ENCODE measurements around the gene MAD1L1.
"Not testable (repeated sequence)": the region's sequence is repeated elsewhere in the genome, so short reads cannot be mapped to it uniquely, and the experiment has no call there.

MAD1L1 gene

DNA sequence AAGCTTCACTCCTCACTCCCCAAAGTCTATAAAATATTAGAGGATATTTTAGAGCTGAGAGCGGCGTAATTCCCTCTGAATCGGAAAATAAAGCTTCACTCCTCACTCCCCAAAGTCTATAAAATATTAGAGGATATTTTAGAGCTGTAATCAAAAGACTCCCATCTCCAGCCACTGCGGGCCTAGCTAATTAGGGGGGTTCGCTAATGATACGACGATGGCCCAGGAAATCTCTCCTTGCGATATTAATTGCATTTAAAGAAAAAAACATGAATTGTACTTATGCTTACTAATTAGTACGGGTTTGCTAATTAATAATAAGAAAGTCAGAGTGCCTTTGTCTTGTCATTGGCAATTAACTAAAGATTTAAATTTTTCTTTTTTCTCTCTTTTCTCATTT is 235.9 kb downstream of the MAD1L1 start:
- no peak overlapping the region for H3K4me2 ChIP-seq (ENCODE audit: low read length)
- no peak overlapping the region for H3K27ac ChIP-seq (ENCODE audit: low read depth, low read length)
- no peaks in the 10 kb centered on the region for H3K36me3 ChIP-seq (ENCODE audit: control insufficient read depth, low read length)
- no peaks in the 10 kb centered on the region for H4K20me1 ChIP-seq (ENCODE audit: control insufficient read depth, insufficient read depth, low read depth, low read length)
- no peak overlapping the region for H3K4me3 ChIP-seq (ENCODE audit: low read length)
- H3K4me1 ChIP-seq (ENCODE audit: control insufficient read depth, low read length): peaks cover 4% of the 10 kb centered on the region; the same call in 1 of the 2 replicates
- H3K79me2 ChIP-seq (ENCODE audit: control insufficient read depth, low read length): no peaks in the 10 kb centered on the region
- no peaks in the 10 kb centered on the region for H3F3A ChIP-seq (ENCODE audit: control insufficient read depth, insufficient read depth)
- H3K27me3 ChIP-seq (ENCODE audit: control insufficient read depth, low read length): no peaks in the 10 kb centered on the region
- no peaks in the 10 kb centered on the region for H3K9me3 ChIP-seq (ENCODE audit: control insufficient read depth, insufficient read depth, low read length)
- TF ChIP-seq, protein P1, sequence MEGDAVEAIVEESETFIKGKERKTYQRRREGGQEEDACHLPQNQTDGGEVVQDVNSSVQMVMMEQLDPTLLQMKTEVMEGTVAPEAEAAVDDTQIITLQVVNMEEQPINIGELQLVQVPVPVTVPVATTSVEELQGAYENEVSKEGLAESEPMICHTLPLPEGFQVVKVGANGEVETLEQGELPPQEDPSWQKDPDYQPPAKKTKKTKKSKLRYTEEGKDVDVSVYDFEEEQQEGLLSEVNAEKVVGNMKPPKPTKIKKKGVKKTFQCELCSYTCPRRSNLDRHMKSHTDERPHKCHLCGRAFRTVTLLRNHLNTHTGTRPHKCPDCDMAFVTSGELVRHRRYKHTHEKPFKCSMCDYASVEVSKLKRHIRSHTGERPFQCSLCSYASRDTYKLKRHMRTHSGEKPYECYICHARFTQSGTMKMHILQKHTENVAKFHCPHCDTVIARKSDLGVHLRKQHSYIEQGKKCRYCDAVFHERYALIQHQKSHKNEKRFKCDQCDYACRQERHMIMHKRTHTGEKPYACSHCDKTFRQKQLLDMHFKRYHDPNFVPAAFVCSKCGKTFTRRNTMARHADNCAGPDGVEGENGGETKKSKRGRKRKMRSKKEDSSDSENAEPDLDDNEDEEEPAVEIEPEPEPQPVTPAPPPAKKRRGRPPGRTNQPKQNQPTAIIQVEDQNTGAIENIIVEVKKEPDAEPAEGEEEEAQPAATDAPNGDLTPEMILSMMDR (IDR thresholded peaks at IDR 0.05; ENCODE audit: low read depth, low read length, poor library complexity, severe bottlenecking): no peak
- TF ChIP-seq EZH2phosphoT487 (IDR thresholded peaks at IDR 0.05; ENCODE audit: borderline replicate concordance, low read length): no peak
- H3K9me2 ChIP-seq (replicated peaks; ENCODE audit: control insufficient read depth, low read length): no peaks in the 10 kb centered on the region

DNA sequence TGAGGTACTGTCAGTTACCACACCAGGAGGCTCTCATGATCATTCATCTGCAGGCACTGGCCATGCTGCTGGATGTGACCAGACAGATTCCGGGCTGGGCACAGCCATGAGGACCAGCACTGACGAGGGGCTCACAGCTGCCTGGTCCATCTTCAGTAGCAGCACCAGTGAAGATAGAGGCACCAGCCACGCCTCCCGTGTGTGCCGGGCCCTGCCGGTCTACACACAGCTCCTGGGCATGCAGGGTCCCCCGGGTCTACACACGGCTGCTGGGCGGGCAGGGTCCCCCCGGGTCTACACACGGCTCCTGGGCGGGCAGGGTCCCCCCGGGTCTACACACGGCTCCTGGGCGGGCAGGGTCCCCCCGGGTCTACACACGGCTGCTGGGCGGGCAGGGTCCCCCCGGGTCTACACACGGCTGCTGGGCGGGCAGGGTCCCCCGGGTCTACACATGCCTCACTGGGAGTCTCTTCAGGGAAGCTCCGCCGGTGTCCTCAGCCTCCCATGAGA is 236.8 kb downstream of the MAD1L1 start:
- not testable (repeated sequence) for H3K4me1 ChIP-seq (ENCODE audit: control insufficient read depth, low read length); H4K20me1 ChIP-seq (ENCODE audit: control insufficient read depth, insufficient read depth, low read depth, low read length); H3F3A ChIP-seq (ENCODE audit: control insufficient read depth, insufficient read depth); H3K27ac ChIP-seq (ENCODE audit: low read depth, low read length); H3K9me3 ChIP-seq (ENCODE audit: control insufficient read depth, insufficient read depth, low read length); H3K36me3 ChIP-seq (ENCODE audit: control insufficient read depth, low read length); H3K9me2 ChIP-seq (replicated peaks; ENCODE audit: control insufficient read depth, low read length); H3K79me2 ChIP-seq (ENCODE audit: control insufficient read depth, low read length); H3K4me2 ChIP-seq (ENCODE audit: low read length); H3K27me3 ChIP-seq (ENCODE audit: control insufficient read depth, low read length); H3K4me3 ChIP-seq (ENCODE audit: low read length)

DNA sequence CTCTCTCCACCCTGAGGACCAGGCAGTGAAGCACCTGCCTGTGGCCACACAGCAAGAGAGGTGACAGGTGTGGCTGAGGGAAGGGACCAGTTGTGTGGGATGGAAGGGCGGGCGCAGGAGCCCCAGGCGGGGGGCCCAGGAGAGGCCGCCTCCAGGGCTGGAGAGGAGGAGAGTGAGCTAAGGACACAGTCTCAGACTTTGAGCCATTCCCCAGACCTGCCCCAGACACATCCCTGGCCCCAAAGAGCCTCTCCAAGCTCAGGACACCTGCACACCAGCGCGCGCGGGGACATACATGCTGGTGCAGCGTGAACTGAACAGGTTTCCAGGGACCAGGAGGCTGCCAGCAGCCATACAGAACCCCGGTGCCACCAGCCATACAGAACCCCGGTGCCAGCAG is 237.3 kb downstream of the MAD1L1 start:
- H3K36me3 ChIP-seq (ENCODE audit: control insufficient read depth, low read length): no peaks in the 10 kb centered on the region
- H3K27ac ChIP-seq (ENCODE audit: low read depth, low read length): no peak overlapping the region
- no peak overlapping the region for H3K4me3 ChIP-seq (ENCODE audit: low read length)
- H4K20me1 ChIP-seq (ENCODE audit: control insufficient read depth, insufficient read depth, low read depth, low read length): no peaks in the 10 kb centered on the region
- H3K27me3 ChIP-seq (ENCODE audit: control insufficient read depth, low read length): no peaks in the 10 kb centered on the region
- H3K79me2 ChIP-seq (ENCODE audit: control insufficient read depth, low read length): no peaks in the 10 kb centered on the region
- no peaks in the 10 kb centered on the region for H3F3A ChIP-seq (ENCODE audit: control insufficient read depth, insufficient read depth)
- no peak for TF ChIP-seq EZH2phosphoT487 (IDR thresholded peaks at IDR 0.05; ENCODE audit: borderline replicate concordance, low read length)
- TF ChIP-seq, protein P1 (IDR thresholded peaks at IDR 0.05; ENCODE audit: low read depth, low read length, poor library complexity, severe bottlenecking): no peak
- peaks cover 4% of the 10 kb centered on the region; the same call in 1 of the 2 replicates for H3K4me1 ChIP-seq (ENCODE audit: control insufficient read depth, low read length)
- no peaks in the 10 kb centered on the region for H3K9me2 ChIP-seq (replicated peaks; ENCODE audit: control insufficient read depth, low read length)
- H3K9me3 ChIP-seq (ENCODE audit: control insufficient read depth, insufficient read depth, low read length): no peaks in the 10 kb centered on the region
- no peak overlapping the region for H3K4me2 ChIP-seq (ENCODE audit: low read length)

DNA sequence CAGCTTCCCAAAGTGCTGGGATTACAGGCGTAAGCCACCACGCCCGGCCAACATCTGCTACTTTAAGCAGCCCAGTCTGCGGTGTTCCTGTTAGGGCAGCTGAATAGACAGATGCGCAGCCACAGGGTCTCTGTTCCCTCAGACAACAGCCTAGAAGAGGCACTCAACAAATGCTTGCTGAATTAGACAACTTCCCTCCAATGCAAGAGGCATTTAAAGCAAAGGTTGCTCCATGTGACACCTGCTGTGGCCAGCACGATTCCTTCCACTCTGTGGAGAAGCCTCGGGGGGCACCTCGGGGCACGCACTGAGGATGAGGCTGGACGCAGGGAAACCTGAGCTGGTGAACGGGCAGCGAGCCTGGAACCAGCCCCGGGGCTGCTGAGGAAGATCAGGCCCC is 237.8 kb downstream of the MAD1L1 start:
- Histone ChIP-seq H3K36me3 (ENCODE audit: control insufficient read depth, low read length) (no peaks in the 10 kb centered on the region), H3K27me3 (ENCODE audit: control insufficient read depth, low read length) (no peaks in the 10 kb centered on the region), H3K4me1 (ENCODE audit: control insufficient read depth, low read length) (peaks cover 4% of the 10 kb centered on the region; the same call in 1 of the 2 replicates), H4K20me1 (ENCODE audit: control insufficient read depth, insufficient read depth, low read depth, low read length) (no peaks in the 10 kb centered on the region), H3K9me2 (replicated peaks; ENCODE audit: control insufficient read depth, low read length) (no peaks in the 10 kb centered on the region), H3K4me2 (ENCODE audit: low read length) (no peak overlapping the region), H3K4me3 (ENCODE audit: low read length) (no peak overlapping the region), H3K79me2 (ENCODE audit: control insufficient read depth, low read length) (no peaks in the 10 kb centered on the region), H3K9me3 (ENCODE audit: control insufficient read depth, insufficient read depth, low read length) (no peaks in the 10 kb centered on the region), H3K27ac (ENCODE audit: low read depth, low read length) (no peak overlapping the region), H3F3A (ENCODE audit: control insufficient read depth, insufficient read depth) (no peaks in the 10 kb centered on the region)
- TF ChIP-seq, protein P1 (IDR thresholded peaks at IDR 0.05; ENCODE audit: low read depth, low read length, poor library complexity, severe bottlenecking): no peak
- TF ChIP-seq EZH2phosphoT487 (IDR thresholded peaks at IDR 0.05; ENCODE audit: borderline replicate concordance, low read length): no peak
